ENCODE measurements around the gene EEPD1. TPM values are rescaled to one million over a fixed set of nuclear protein-coding genes. Genes with fewer than 3 reads are reported as not detected.

Gene EEPD1
- total and polyA plus RNA-seq, 4 donors, result 2.3 to 12.3 (median 7.1) TPM

- TF ChIP-seq CTCF (IDR thresholded peaks at IDR 0.05; ENCODE audit: low read depth, low read length, missing input control), result no peak
- no peak for TF ChIP-seq SP1 (IDR thresholded peaks at IDR 0.05)
These were observed 74.2 kb downstream of the EEPD1 start (continued) for GRCh38 chr7:36227223-36227622.

- Histone ChIP-seq H3K36me3 (ENCODE audit: control insufficient read depth in 4 of 4, insufficient read depth in 3 of 4, low read depth in 1 of 4, low read length in 3 of 4) (no peaks in the 10 kb centered on the region), H3K4me1 (ENCODE audit: control insufficient read depth in 4 of 4, insufficient read depth in 4 of 4, low read length in 3 of 4) (peaks cover 4 to 9% (median 6%) of the 10 kb centered on the region in 4 donors), H3K27me3 (ENCODE audit: control insufficient read depth in 4 of 4, insufficient read depth in 4 of 4, low read length in 3 of 4) (no peaks in the 10 kb centered on the region), H3K9me3 (ENCODE audit: control insufficient read depth in 4 of 4, low read length in 3 of 4) (no peaks in the 10 kb centered on the region), H3K4me3 (ENCODE audit: low read depth in 1 of 3, low read length in 3 of 3) (no peak overlapping the region), H3K27ac (ENCODE audit: low read depth in 1 of 2, low read length in 2 of 2) (no peak overlapping the region), H3K9ac (ENCODE audit: low read depth in 1 of 2, low read length in 2 of 2) (no peak overlapping the region)
- DNase-seq (ENCODE audit: low spot score), result no peak
- TF ChIP-seq ATF3 (IDR thresholded peaks at IDR 0.05), result no peak
- TF ChIP-seq FOXA2 (IDR thresholded peaks at IDR 0.05), result no peak
- TF ChIP-seq JUND (IDR thresholded peaks at IDR 0.05), result no peak
- TF ChIP-seq GABPA (IDR thresholded peaks at IDR 0.05 in 1 of 2, conservative IDR thresholded peaks at IDR 0.05 in 1 of 2), result no peak
- TF ChIP-seq FOXA1 (IDR thresholded peaks at IDR 0.05), result no peak
- no peak for TF ChIP-seq NR2F2 (IDR thresholded peaks at IDR 0.05)
- TF ChIP-seq EGR1 (IDR thresholded peaks at IDR 0.05; ENCODE audit: low read depth in 2 of 2), result no peak
- TF ChIP-seq ZBTB33 (IDR thresholded peaks at IDR 0.05), result no peak
- TF ChIP-seq RAD21 (IDR thresholded peaks at IDR 0.05), result no peak
- no peak for TF ChIP-seq CTCF (IDR thresholded peaks at IDR 0.05; ENCODE audit: low read depth, low read length, missing input control)
- no peak for TF ChIP-seq REST (IDR thresholded peaks at IDR 0.05)
- 86% methylated on average over 4 of the region's 4 CpGs for WGBS
These were observed 75.0 kb downstream of the EEPD1 start for GRCh38 chr7:36228039-36228438.

Data from liver (tissue), 9 donors.